Loucy (cell line): ENCODE results near the gene LARP4B.

Experiments
- H2AFZ ChIP-seq: fragments of 200-600 bp; sonication (generic); 2 replicates; pipeline ENCODE4 v1.6.0; 2016; ENCODE audit warnings: antibody characterized with exemption, mild to moderate bottlenecking, low read length, moderate library complexity
- H3F3A ChIP-seq: fragments of 200-600 bp; 2 replicates; pipeline ENCODE4 v1.6.0; 2016; ENCODE audit warnings: antibody characterized with exemption, low read depth, mild to moderate bottlenecking
- H3K27me3 ChIP-seq: fragments of 200-600 bp; sonication (generic); 2 replicates; pipeline ENCODE4 v1.6.1; 2014; ENCODE audit warnings: low read length, mild to moderate bottlenecking; ENCODE audit not compliant: insufficient read depth, poor library complexity, severe bottlenecking
- H3K36me3 ChIP-seq: fragments of 200-600 bp; sonication (generic); 2 replicates; pipeline ENCODE4 v1.6.1; 2016; ENCODE audit warnings: low read length; ENCODE audit not compliant: insufficient read depth
- H3K4me1 ChIP-seq: fragments of 200-600 bp; sonication (generic); 2 replicates; pipeline ENCODE4 v1.5.1; 2014; ENCODE audit warnings: low read length, mild to moderate bottlenecking; ENCODE audit not compliant: insufficient read depth, poor library complexity, severe bottlenecking
- H3K4me2 ChIP-seq: fragments of 200-600 bp; sonication (generic); 2 replicates; pipeline ENCODE4 v1.6.0; 2014; ENCODE audit warnings: antibody characterized with exemption, low read length, low read depth, mild to moderate bottlenecking; ENCODE audit not compliant: poor library complexity, severe bottlenecking
- H3K4me3 ChIP-seq: fragments of 200-600 bp; sonication (generic); 2 replicates; pipeline ENCODE4 v1.5.1; 2014; ENCODE audit warnings: low read length, mild to moderate bottlenecking, mixed read lengths; ENCODE audit not compliant: poor library complexity, severe bottlenecking
- H3K79me2 ChIP-seq: fragments of 200-600 bp; sonication (generic); 2 replicates; pipeline ENCODE4 v1.6.1; 2014; ENCODE audit warnings: low read length; ENCODE audit not compliant: insufficient read depth
- H3K9ac ChIP-seq: fragments of 200-600 bp; sonication (generic); 2 replicates; pipeline ENCODE4 v1.6.0; 2014; ENCODE audit warnings: mild to moderate bottlenecking, low read depth, low read length, moderate library complexity; ENCODE audit not compliant: poor library complexity, severe bottlenecking
- H3K9me2 ChIP-seq: fragments of 200-600 bp; sonication (generic); replicated peaks from 2 replicates; pipeline ENCODE4 v1.6.1; 2016; ENCODE audit warnings: low read depth, low read length, mixed read lengths
- H3K9me3 ChIP-seq: fragments of 200-600 bp; sonication (generic); 2 replicates; pipeline ENCODE4 v1.6.1; 2014; ENCODE audit warnings: mild to moderate bottlenecking, antibody characterized with exemption, low read length, low read depth; ENCODE audit not compliant: insufficient read depth
- H4K20me1 ChIP-seq: fragments of 200-600 bp; sonication (generic); 2 replicates; pipeline ENCODE4 v1.6.0; 2014; ENCODE audit warnings: antibody characterized with exemption, low read length, mild to moderate bottlenecking; ENCODE audit not compliant: insufficient read depth, poor library complexity, severe bottlenecking
- CTCF ChIP-seq: fragments of 200-600 bp; sonication (generic); conservative IDR thresholded peaks from 2 replicates; pipeline ENCODE4 v1.5.1; 2014; ENCODE audit warnings: mild to moderate bottlenecking, antibody characterized with exemption, low read length
- EZH2phosphoT487 ChIP-seq: fragments of 200-600 bp; IDR thresholded peaks from 2 replicates; pipeline ENCODE4 v1.6.1; 2018; ENCODE audit warnings: antibody characterized with exemption, mild to moderate bottlenecking, moderate library complexity, borderline replicate concordance

LARP4B gene

GRCh38 chr10:871951-872403 lies 59.5 kb downstream of the LARP4B start:
- H3K36me3 ChIP-seq: peaks cover 76% of the 10 kb centered on the region; the same call in 1 of the 2 replicates
- no peak overlapping the region for H3K4me3 ChIP-seq
- no peaks in the 10 kb centered on the region for H3K27me3 ChIP-seq
- H3K9ac ChIP-seq: no peak overlapping the region
- no peak overlapping the region for H3K4me2 ChIP-seq
- H3K9me2 ChIP-seq: no peaks in the 10 kb centered on the region
- H3K4me1 ChIP-seq: no peaks in the 10 kb centered on the region
- H2AFZ ChIP-seq: no peak overlapping the region
- TF ChIP-seq EZH2phosphoT487 (no peak), CTCF (no peak)
- peaks cover 4% of the 10 kb centered on the region for H4K20me1 ChIP-seq
- no peaks in the 10 kb centered on the region for H3K9me3 ChIP-seq
- no peaks in the 10 kb centered on the region for H3F3A ChIP-seq
- peaks cover 53% of the 10 kb centered on the region; the same call in 1 of the 2 replicates for H3K79me2 ChIP-seq

GRCh38 chr10:870564-871166 lies 60.8 kb downstream of the LARP4B start:
- no peak for TF ChIP-seq CTCF
- TF ChIP-seq EZH2phosphoT487: no peak
- Histone ChIP-seq H3F3A (no peaks in the 10 kb centered on the region), H3K9me2 (no peaks in the 10 kb centered on the region), H3K79me2 (peaks cover 66% of the 10 kb centered on the region), H3K4me1 (no peaks in the 10 kb centered on the region), H3K9ac (no peak overlapping the region), H3K4me2 (no peak overlapping the region), H2AFZ (no peak overlapping the region), H3K9me3 (no peaks in the 10 kb centered on the region), H3K27me3 (no peaks in the 10 kb centered on the region), H4K20me1 (peaks cover 12% of the 10 kb centered on the region), H3K36me3 (peaks cover 76% of the 10 kb centered on the region; the same call in 1 of the 2 replicates), H3K4me3 (no peak overlapping the region)

GRCh38 chr10:869171-869570 lies 62.3 kb downstream of the LARP4B start:
- peaks cover 71% of the 10 kb centered on the region for H3K79me2 ChIP-seq

More at GRCh38 chr10:869171-869570, 62.3 kb downstream of the LARP4B start:
- no peak for TF ChIP-seq EZH2phosphoT487
- no peak for TF ChIP-seq CTCF
- Histone ChIP-seq H2AFZ (no peak overlapping the region), H3K9me3 (no peaks in the 10 kb centered on the region), H3K4me3 (no peak overlapping the region), H3F3A (no peaks in the 10 kb centered on the region), H3K9me2 (no peaks in the 10 kb centered on the region), H3K36me3 (peaks cover 71% of the 10 kb centered on the region; the same call in 1 of the 2 replicates), H3K4me1 (no peaks in the 10 kb centered on the region), H3K9ac (no peak overlapping the region), H3K27me3 (no peaks in the 10 kb centered on the region), H4K20me1 (peaks cover 15% of the 10 kb centered on the region), H3K4me2 (no peak overlapping the region)
